ENCODE data around the gene KCNQ4. TPM values are rescaled to one million over a fixed set of nuclear protein-coding genes. Genes with fewer than 3 reads are reported as not detected.

KCNQ4 gene
- total and polyA plus RNA-seq, 2 of the 4 experiments (the other 2 are of a cell fraction): 0.07 TPM; not detected in 1

GRCh38 chr1:40751802-40752201, 31.8 kb upstream of the KCNQ4 start:
- DNase-seq: no peak
- Histone ChIP-seq H3K9me3 (ENCODE audit: control insufficient read depth, insufficient read depth, low read length) (no peaks in the 10 kb centered on the region), H4K8ac (ENCODE audit: low read depth in 2 of 2, low read length in 2 of 2) (no peak overlapping the region), H2AFZ (replicated peaks; ENCODE audit: low read length, poor library complexity) (no peak overlapping the region), H2BK20ac (ENCODE audit: low read depth, low read length) (no peak overlapping the region), H3K9me1 (ENCODE audit: insufficient read depth, low read length) (no peaks in the 10 kb centered on the region; the same call in 1 of the 2 replicates), H3K14ac (replicated peaks; ENCODE audit: low read depth, low read length) (no peak overlapping the region), H3K4me2 (ENCODE audit: low read depth, low read length) (no peak overlapping the region), H4K5ac (ENCODE audit: low read depth, low read length) (no peak overlapping the region), H3K56ac (ENCODE audit: extremely low read depth, insufficient read depth, low read length) (no peak overlapping the region), H3K18ac (ENCODE audit: low read depth, low read length) (no peak overlapping the region), H3K4ac (ENCODE audit: low read depth, low read length) (no peak overlapping the region), H4K20me1 (ENCODE audit: insufficient read depth, low read length) (no peaks in the 10 kb centered on the region), H3K9ac (ENCODE audit: low read depth, low read length) (no peak overlapping the region), H2AK9ac (replicated peaks; ENCODE audit: low read depth, low read length, poor library complexity) (no peak overlapping the region), H2BK15ac (ENCODE audit: low read depth, low read length) (no peak overlapping the region), H2BK5ac (ENCODE audit: low read depth, low read length, poor library complexity, severe bottlenecking) (no peak overlapping the region), H3K27ac (ENCODE audit: insufficient read depth, low read length) (no peak overlapping the region), H3K79me1 (ENCODE audit: low read depth in 1 of 2, low read length in 2 of 2) (peaks cover 0 to 1% of the 10 kb centered on the region in 2 experiments; a peak in 1 of 4 replicates), H3K36me3 (ENCODE audit: control insufficient read depth, insufficient read depth, low read length) (peaks cover 29% of the 10 kb centered on the region), H4K91ac (ENCODE audit: insufficient read depth, low read depth, low read length) (no peak overlapping the region), H3K27me3 (ENCODE audit: control insufficient read depth, insufficient read depth, low read length) (no peaks in the 10 kb centered on the region), H3K4me3 (ENCODE audit: insufficient read depth, low read depth, low read length) (no peak overlapping the region), H2BK120ac (ENCODE audit: low read depth, low read length) (no peak overlapping the region), H2AK5ac (ENCODE audit: low read depth, low read length) (no peak overlapping the region), H3K23ac (ENCODE audit: low read depth, low read length) (no peak overlapping the region), H3K4me1 (ENCODE audit: control insufficient read depth, insufficient read depth, low read length) (peaks cover 1% of the 10 kb centered on the region; the same call in 1 of the 2 replicates)
- BruUV-seq (replicated peaks): no TSS peak
- dilution Hi-C loops (cut with HindIII; ENCODE audit: low sequenced_read_pairs, unreplicated experiment) (no loop called here), intact Hi-C loops (cut with micrococcal nuclease) (no loop called here), in situ Hi-C loops (cut with MboI; ENCODE audit: low sequenced_read_pairs) (no loop called here)
- TF ChIP-seq FOS (IDR thresholded peaks at IDR 0.05; ENCODE audit: low read depth, low read length): 0 out of 2 replicates have a peak, but pooled peaks have one; percentile 9
- TF ChIP-seq, protein P1, sequence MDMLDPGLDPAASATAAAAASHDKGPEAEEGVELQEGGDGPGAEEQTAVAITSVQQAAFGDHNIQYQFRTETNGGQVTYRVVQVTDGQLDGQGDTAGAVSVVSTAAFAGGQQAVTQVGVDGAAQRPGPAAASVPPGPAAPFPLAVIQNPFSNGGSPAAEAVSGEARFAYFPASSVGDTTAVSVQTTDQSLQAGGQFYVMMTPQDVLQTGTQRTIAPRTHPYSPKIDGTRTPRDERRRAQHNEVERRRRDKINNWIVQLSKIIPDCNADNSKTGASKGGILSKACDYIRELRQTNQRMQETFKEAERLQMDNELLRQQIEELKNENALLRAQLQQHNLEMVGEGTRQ (IDR thresholded peaks at IDR 0.05; ENCODE audit: low read depth, low read length): no peak
- ATAC-seq (ENCODE audit: low read depth): no peak
- WGBS, 2 experiments (ENCODE audit: extremely low coverage in 2 of 2, insufficient read length in 1 of 2): no CpG with 5 or more reads among the region's 4 CpGs
- POLR2A ChIA-PET (ENCODE audit: unreplicated experiment): no interaction called here
- CTCF ChIA-PET: no interaction called here

All from IMR-90 (cell line).